SJCRH30 (cell line): ENCODE measurements around the gene SEC62. TPM values are rescaled to one million over a fixed set of nuclear protein-coding genes. Genes with fewer than 3 reads are reported as not detected.

Experiments used
- total RNA-seq: library from RNA; depleted of rRNA; stranded (reverse); fragments of >200 nt; shearing (Covaris generic); gene quantifications from 2 replicates; pipeline ENCODE4 v1.2.3, GENCODE V29; 2014; rRNA removed

SEC62 gene
- total RNA-seq, 1 experiment from 2014 or later: 45.1 TPM

Other genes with a start within 250 kb of the SEC62 start
- gene TERC, start 201.7 kb upstream of the SEC62 start, total RNA-seq: 20.6 and 62.1 TPM in 2 replicates
- not detected in 2 replicates for gene ACTRT3, start 197.2 kb upstream of the SEC62 start, total RNA-seq
- gene MYNN, start 193.4 kb upstream of the SEC62 start, total RNA-seq: 15.6 and 17.1 TPM in 2 replicates
- gene LRRIQ4, start 153.9 kb upstream of the SEC62 start, total RNA-seq: 0.18 and 0.20 TPM in 2 replicates
- 5.4 and 7.6 TPM in 2 replicates for gene LRRC34, start 153.9 kb upstream of the SEC62 start, total RNA-seq
- not detected in 2 replicates for gene LRRC31, start 96.9 kb upstream of the SEC62 start, total RNA-seq
- not detected in 2 replicates for gene SAMD7, start 55.2 kb upstream of the SEC62 start, total RNA-seq
- 0.33 and 0.40 TPM in 2 replicates for gene GPR160, start 71.2 kb downstream of the SEC62 start, total RNA-seq
- 29.8 and 33.2 TPM in 2 replicates for gene PHC3, start 214.9 kb downstream of the SEC62 start, total RNA-seq